Measurements from ENCODE around the gene LRFN3. TPM values are rescaled to one million over a fixed set of nuclear protein-coding genes. Genes with fewer than 3 reads are reported as not detected.
A peak's percentile ranks its signal among the peaks of the same experiment; 100 is the strongest.

LRFN3 gene
- total and polyA plus RNA-seq, 10 of the 15 experiments (the other 5 are each of a cell fraction or from before 2014, with no cell fraction given): 0.02 to 7.3 (median 2.0) TPM; not detected in 1

GRCh38 chr19:35899547-35900214, 36.5 kb upstream of the LRFN3 start:
- H3K4me2 ChIP-seq (ENCODE audit: control insufficient read depth, insufficient read depth): peak overlapping the region; percentile 98
- no peaks in the 10 kb centered on the region for H3K27me3 ChIP-seq (replicated peaks in 1 of 2; ENCODE audit: control insufficient read depth in 2 of 2, insufficient read depth in 2 of 2, low read length in 1 of 2)
- BruUV-seq (replicated peaks): no TSS peak
- DNase-seq (ENCODE audit: low read depth, low spot score): peak; percentile 78
- intact Hi-C loops (cut with micrococcal nuclease; ENCODE audit: unreplicated experiment) (loop anchor here (1.0 to 5.0 kb wide), 2 partner anchors 32 to 187 kb away; no protein-coding TSS in a partner anchor), in situ Hi-C loops (cut with MboI) (loop anchor here (10.0 kb wide), 1 partner anchor 565 kb away; no protein-coding TSS in a partner anchor)
- peak overlapping the region; percentile 95 for H3K9ac ChIP-seq (ENCODE audit: control insufficient read depth, insufficient read depth, low read length)
- FAIRE-seq: peak; percentile 56
- POLR2A ChIA-PET: interaction anchor here (1.3 to 1.4 kb wide), 2 partner anchors 12 to 185 kb away, joined by 3 to 8 read pairs; no protein-coding TSS in a partner anchor
- peak overlapping the region; percentile 96 for H3K27ac ChIP-seq (ENCODE audit: control insufficient read depth, insufficient read depth)
- peak; percentile 69 for ATAC-seq
- no peaks in the 10 kb centered on the region for H4K20me1 ChIP-seq (ENCODE audit: control insufficient read depth, insufficient read depth)
- H3K4me3 ChIP-seq: peak overlapping the region; percentile 96
- CTCF ChIA-PET: no interaction called here
- H3K79me2 ChIP-seq (ENCODE audit: control insufficient read depth, insufficient read depth, low read length): peaks cover 36% of the 10 kb centered on the region
- peaks cover 37% of the 10 kb centered on the region for H3K4me1 ChIP-seq (ENCODE audit: control insufficient read depth, insufficient read depth, low read length)
- peak overlapping the region; percentile 40; the same call in 1 of the 2 replicates for H2AFZ ChIP-seq (ENCODE audit: control insufficient read depth, low read depth, low read length)
- WGBS (ENCODE audit: insufficient coverage, insufficient replicate concordance, low lambda C conversion rate, missing lambda C conversion rate): under 1% methylated on average over 33 of the region's 43 CpGs
- SMC1A ChIA-PET (ENCODE audit: uncharacterized antibody, unreplicated experiment): interaction anchor here (0.7 to 1.7 kb wide), 2 partner anchors 16 to 32 kb away, joined by 3 to 6 read pairs; no protein-coding TSS in a partner anchor
- H3K9me3 ChIP-seq (replicated peaks; ENCODE audit: control insufficient read depth, insufficient read depth, low read length): no peaks in the 10 kb centered on the region
- RAD21 ChIA-PET (ENCODE audit: unreplicated experiment): interaction anchor here (1.0 to 1.4 kb wide), 3 partner anchors 10 to 30 kb away, joined by 4 read pairs; no protein-coding TSS in a partner anchor
- H3K36me3 ChIP-seq (ENCODE audit: control insufficient read depth in 2 of 2, insufficient read depth in 2 of 2, low read length in 1 of 2): peaks cover 8 to 10% of the 10 kb centered on the region in 2 experiments; a peak in 3 of 4 replicates
- TF ChIP-seq ATF2 (IDR thresholded peaks at IDR 0.05; ENCODE audit: low read length) (0 out of 2 replicates have a peak, but pooled peaks have one; percentile 11), MYB (IDR thresholded peaks at IDR 0.05; ENCODE audit: borderline replicate concordance, low read depth, low read length) (no peak), ZNF24 (IDR thresholded peaks at IDR 0.05) (no peak), CBX3 (IDR thresholded peaks at IDR 0.05; ENCODE audit: borderline replicate concordance, low read depth) (no peak), BMI1 (IDR thresholded peaks at IDR 0.05; ENCODE audit: borderline replicate concordance) (no peak), BCLAF1 (IDR thresholded peaks at IDR 0.05) (no peak), ELK1 (IDR thresholded peaks at IDR 0.05; ENCODE audit: low read depth, low read length) (no peak), LARP7 (IDR thresholded peaks at IDR 0.05) (peak; percentile 21; the same call in 1 of the 2 replicates), YBX1 (IDR thresholded peaks at IDR 0.05) (0 out of 2 replicates have a peak, but pooled peaks have one; percentile 26), ZBTB40 (IDR thresholded peaks at IDR 0.05; ENCODE audit: borderline replicate concordance) (0 out of 2 replicates have a peak, but pooled peaks have one; percentile 20), MYC (IDR thresholded peaks at IDR 0.05; ENCODE audit: insufficient read depth, insufficient read length, insufficient replicate concordance, low read length, severe bottlenecking) (no peak), MTA3 (IDR thresholded peaks at IDR 0.05; ENCODE audit: borderline replicate concordance, low read length) (0 out of 2 replicates have a peak, but pooled peaks have one; percentile 18)

Measured in GM12878 (cell line).